Gastroesophageal sphincter (tissue), 3 donors: ENCODE data around the gene IFT172.

Source experiments
- CTCF ChIP-seq, 4 experiments: fragments of 200-600 bp in 2 of 4; fragments of 450-650 bp in 2 of 4; sonication (generic) in 1 of 4; IDR thresholded peaks; one replicate each; pipeline ENCODE4 v1.5.1; 2017 to 2019; ENCODE audit warnings: antibody characterized with exemption in 4 of 4, mild to moderate bottlenecking in 2 of 4, moderate library complexity in 2 of 4
- EP300 ChIP-seq: sonication (generic); formaldehyde crosslinking; IDR thresholded peaks from one replicate; pipeline ENCODE4 v1.6.1; 2017; ENCODE audit warnings: antibody characterized with exemption, mild to moderate bottlenecking
- POLR2A ChIP-seq, 2 donors: fragments of 450-650 bp; IDR thresholded peaks; one replicate each; pipeline ENCODE4 v1.6.1; 2017; ENCODE audit warnings: antibody characterized with exemption in 2 of 2, mild to moderate bottlenecking in 2 of 2, moderate library complexity in 1 of 2
- POLR2AphosphoS5 ChIP-seq: sonication (generic); formaldehyde crosslinking; IDR thresholded peaks from one replicate; pipeline ENCODE4 v1.6.1; 2017; ENCODE audit warnings: antibody characterized with exemption

GRCh38 chr2:27407798-27408491 lies 81.6 kb downstream of the IFT172 start:
- peak; percentile 42 to 57 (median 55) for TF ChIP-seq CTCF (IDR thresholded peaks at IDR 0.05)
- TF ChIP-seq POLR2AphosphoS5 = no peak
- TF ChIP-seq POLR2A (IDR thresholded peaks at IDR 0.05) = no peak
- TF ChIP-seq EP300 = no peak
